ENCODE results near the gene MEI4. TPM values are rescaled to one million over a fixed set of nuclear protein-coding genes. Genes with fewer than 3 reads are reported as not detected.

Gene MEI4
- total and polyA plus RNA-seq, 2 of the 13 experiments (the other 11 are each of a cell fraction or from before 2014, with no cell fraction given): not detected

- no peak for DNase-seq (ENCODE audit: low spot score)
- 45% methylated on average over 4 of the region's 4 CpGs for WGBS (ENCODE audit: low lambda C conversion rate)
- H3K36me3 ChIP-seq (replicated peaks in 1 of 2; ENCODE audit: control insufficient read depth in 1 of 2, insufficient read depth in 2 of 2, low read length in 2 of 2): no peaks in the 10 kb centered on the region
- FAIRE-seq: no peak
- ATAC-seq: no peak
- H3K9ac ChIP-seq (ENCODE audit: insufficient read depth, low read depth, low read length): no peak overlapping the region
- H2AFZ ChIP-seq (ENCODE audit: low read length): no peak overlapping the region
- H4K20me1 ChIP-seq (ENCODE audit: insufficient read depth, low read length): no peaks in the 10 kb centered on the region
- H3K27me3 ChIP-seq (ENCODE audit: control insufficient read depth in 1 of 2, insufficient read depth in 2 of 2, low read length in 2 of 2): no peaks in the 10 kb centered on the region
- no peak overlapping the region for H3K27ac ChIP-seq (ENCODE audit: extremely low read length, insufficient read depth, low read length)
- H3K4me1 ChIP-seq (ENCODE audit: insufficient read depth, low read length): no peaks in the 10 kb centered on the region
- ChIA-PET CTCF (ENCODE audit: low intra/inter-chr PET ratio, low total read pairs) (no interaction called here), POLR2A (no interaction called here)
- H3K79me2 ChIP-seq (ENCODE audit: insufficient read depth, low read length): no peaks in the 10 kb centered on the region
- no peak overlapping the region for H3K4me3 ChIP-seq (replicated peaks in 1 of 3; ENCODE audit: insufficient read depth in 1 of 3, low read depth in 2 of 3, low read length in 3 of 3)
- intact Hi-C loops (cut with micrococcal nuclease; ENCODE audit: unreplicated experiment): no loop called here
- H3K9me3 ChIP-seq (ENCODE audit: low read length): peaks cover 73% of the 10 kb centered on the region
- in situ Hi-C loops (cut with HindIII; ENCODE audit: extremely low pct_ligation_motif_present, low pct_unique_long_range_greater_than_20kb): no loop called here
- H3K4me2 ChIP-seq (ENCODE audit: low read depth, low read length): no peak overlapping the region
- no TSS peak for BruUV-seq (replicated peaks)
- no peak for TF ChIP-seq TAF15 (IDR thresholded peaks at IDR 0.05; ENCODE audit: low read depth, low read length, poor library complexity, severe bottlenecking)
- TF ChIP-seq DR1 (CRISPR knock-in tag; IDR thresholded peaks at IDR 0.05): no peak
- no peak for TF ChIP-seq EP300 (IDR thresholded peaks at IDR 0.05; ENCODE audit: low read depth in 2 of 2, low read length in 2 of 2)
- TF ChIP-seq EP300 (CRISPR knock-in tag; IDR thresholded peaks at IDR 0.05; ENCODE audit: borderline replicate concordance): no peak
- TF ChIP-seq ZNF224 (CRISPR knock-in tag; IDR thresholded peaks at IDR 0.05): no peak
- TF ChIP-seq MLX (CRISPR knock-in tag; IDR thresholded peaks at IDR 0.05): no peak
- TF ChIP-seq HNF1A (IDR thresholded peaks at IDR 0.05; ENCODE audit: low read depth): no peak
- no peak for TF ChIP-seq HNF1A (CRISPR knock-in tag; IDR thresholded peaks at IDR 0.05; ENCODE audit: borderline replicate concordance)
- no peak for TF ChIP-seq IRF9 (CRISPR knock-in tag; IDR thresholded peaks at IDR 0.05; ENCODE audit: borderline replicate concordance)
- TF ChIP-seq SMARCC2 (IDR thresholded peaks at IDR 0.05): no peak
- no peak for TF ChIP-seq KDM4B (CRISPR knock-in tag; IDR thresholded peaks at IDR 0.05)
- no peak for TF ChIP-seq SP4 (CRISPR knock-in tag; IDR thresholded peaks at IDR 0.05)
- TF ChIP-seq CREB3 (CRISPR knock-in tag; IDR thresholded peaks at IDR 0.05): no peak
- TF ChIP-seq KDM5A (IDR thresholded peaks at IDR 0.05; ENCODE audit: borderline replicate concordance, low read length): no peak
- TF ChIP-seq GZF1 (CRISPR knock-in tag; IDR thresholded peaks at IDR 0.05): no peak
- no peak for TF ChIP-seq ZNF629 (CRISPR knock-in tag; conservative IDR thresholded peaks at IDR 0.05)
- TF ChIP-seq ZNF121 (CRISPR knock-in tag; IDR thresholded peaks at IDR 0.05): no peak
- no peak for TF ChIP-seq HHEX (CRISPR knock-in tag; IDR thresholded peaks at IDR 0.05)
- TF ChIP-seq ZNF441 (CRISPR knock-in tag; IDR thresholded peaks at IDR 0.05; ENCODE audit: borderline replicate concordance): no peak
- TF ChIP-seq SSRP1 (CRISPR knock-in tag; IDR thresholded peaks at IDR 0.05): no peak
Observed at GRCh38 chr6:77962070-77962469, 309.2 kb downstream of the MEI4 start.

Measured in HepG2 (cell line).